Heart right ventricle (tissue), 16 donors: ENCODE measurements around the gene SALL2. TPM values are rescaled to one million over a fixed set of nuclear protein-coding genes. Genes with fewer than 3 reads are reported as not detected.

Experiments
- ATAC-seq, 8 donors: fragments of 200-7000 bp; cut with Tn5 transposase; one replicate each; pipeline ENCODE4 v1.9.1; 2020; ENCODE audit warnings: mild to moderate bottlenecking in 8 of 8, moderate library complexity in 8 of 8, moderate number of reproducible peaks in 1 of 8
- DNase-seq, 2 donors: peaks; one replicate each; pipeline ENCODE4 v3.0.0-alpha.2; 2020
- H3K27ac ChIP-seq, 10 donors: fragments of 200-600 bp; sonication (generic) in 2 of 10; one replicate each; pipeline versions ENCODE4 v1.5.0 to v1.8.0; 2020 to 2022; ENCODE audit warnings: mild to moderate bottlenecking in 3 of 10
- H3K27me3 ChIP-seq, 7 donors: fragments of 200-600 bp; one replicate each; pipeline ENCODE4 v1.8.0; 2021 to 2022; ENCODE audit warnings: mild to moderate bottlenecking in 2 of 7
- H3K36me3 ChIP-seq, 9 donors: fragments of 200-600 bp; sonication (generic) in 1 of 9; one replicate each; pipeline versions ENCODE4 v1.5.0 to v1.8.0; 2020 to 2022; ENCODE audit warnings: mild to moderate bottlenecking in 2 of 9
- H3K4me1 ChIP-seq, 9 donors: fragments of 200-600 bp; sonication (generic) in 1 of 9; one replicate each; pipeline versions ENCODE4 v1.5.0 to v1.8.0; 2020 to 2022; ENCODE audit warnings: mild to moderate bottlenecking in 4 of 9
- H3K4me3 ChIP-seq, 10 donors: fragments of 200-600 bp; sonication (generic) in 2 of 10; one replicate each; pipeline versions ENCODE4 v1.5.0 to v1.8.0; 2020 to 2022; ENCODE audit warnings: mild to moderate bottlenecking in 7 of 10, moderate library complexity in 2 of 10
- H3K9me3 ChIP-seq, 11 donors: fragments of 200-600 bp in 10 of 11; sonication (generic) in 2 of 11; one replicate each; pipeline versions ENCODE4 v1.5.0 to v1.8.0; 2013 to 2022; ENCODE audit warnings: mild to moderate bottlenecking in 2 of 11, control low read depth in 1 of 11, moderate library complexity in 1 of 11
- WGBS, 2 donors: extraction: QIAGEN DNeasy Blood & Tissue Kit; methylation state at CpG; one replicate each; pipeline ENCODE4 v1.1.7; 2013; ENCODE audit warnings: inconsistent platforms in 1 of 2; 5-methylcytosine and 5-hydroxymethylcytosine counted together
- intact Hi-C, 10 donors: fragments of 100-400 bp; cut with DNase I; formaldehyde crosslinking; loops; one replicate each; pipeline versions ENCODE4 v1.11.1 to v1.14.2; 2022
- polyA plus RNA-seq, 2 donors: library from polyadenylated mRNA; stranded (reverse); fragments of 200-250 nt; gene quantifications; one replicate each; pipeline ENCODE4 v1.2.3, GENCODE V29; 2013
- total RNA-seq, 10 donors: library from RNA; stranded (reverse); fragmentation: NEBNext Ultra II Directional in 3 of 10; extraction: Animal tissue kit (Norgen Biotek cat#: 25700) in 3 of 10; gene quantifications; one replicate each; pipeline versions ENCODE4 v1.2.1 to v1.2.4, GENCODE V29; 2021 to 2023
- TF ChIP-seq, protein P1 (sequence below), 9 donors: fragments of 200-600 bp; sonication (generic) in 2 of 9; IDR thresholded peaks; one replicate each; pipeline versions ENCODE4 v1.5.0 to v1.8.0; 2021 to 2022; ENCODE audit warnings: antibody characterized with exemption in 9 of 9, mild to moderate bottlenecking in 5 of 9, moderate library complexity in 1 of 9
- donor health status: Arrhythmogenic right ventricular cardiomyopathy.
- donor health status: ischemic (EF 13 %, LVEDD 7.1; RV severe dilation, severe dysfunction).
- donor health status: healthy with polysubstance abuse.
- donor health status: DM: no; HTN: yes; CAD: no.
- donor health status: DM: no; HTN: no; CAD: no.
- donor health status: ischemic (EF 25% LVEDD 6.9; RV normal size, moderate dysfunction).
- donor health status: ischemic (EF 25% LVEDD 5.7; RV mildly dilated, moderate dysfunction).
- donor health status: healthy.
- donor health status: DM: yes; HTN: yes; CAD: no.
- donor health status: Ischemic cardiomyopathy.
- donor health status: ischemic (EF 35%, LVEDD 5.7; RV mildly dilated, moderate dysfunction).
- donor health status: nonischemic (EF 11% LVEDD 7.7; RV severe dilation, severe dysfunction).
- donor health status: DM: yes; HTN: yes; CAD: no.
- donor health status: PGD.
- donor health status: ischemic (EF 29% LVEDD 5.4; RV normal size, mild dysfunction).
- donor health status: nonischemic (EF 23%, LVEDD 6.1; RV moderate dilation, normal function).

SALL2 gene
- total and polyA plus RNA-seq, 12 donors, result 1.1 to 6.6 (median 3.8) TPM

GRCh38 chr14:21533294-21533693 lies 7.1 kb upstream of the SALL2 start:
- intact Hi-C loops, result no loop called here
- Histone ChIP-seq H3K27me3 (peaks cover 0 to 64% (median 56%) of the 10 kb centered on the region in 7 donors), H3K27ac (no peak overlapping the region), H3K9me3 (no peaks in the 10 kb centered on the region), H3K4me3 (no peak overlapping the region), H3K4me1 (peaks cover 0 to 14% (median 6%) of the 10 kb centered on the region in 9 donors), H3K36me3 (no peaks in the 10 kb centered on the region)
- no peak for DNase-seq
- no peak for ATAC-seq
- TF ChIP-seq, protein P1, sequence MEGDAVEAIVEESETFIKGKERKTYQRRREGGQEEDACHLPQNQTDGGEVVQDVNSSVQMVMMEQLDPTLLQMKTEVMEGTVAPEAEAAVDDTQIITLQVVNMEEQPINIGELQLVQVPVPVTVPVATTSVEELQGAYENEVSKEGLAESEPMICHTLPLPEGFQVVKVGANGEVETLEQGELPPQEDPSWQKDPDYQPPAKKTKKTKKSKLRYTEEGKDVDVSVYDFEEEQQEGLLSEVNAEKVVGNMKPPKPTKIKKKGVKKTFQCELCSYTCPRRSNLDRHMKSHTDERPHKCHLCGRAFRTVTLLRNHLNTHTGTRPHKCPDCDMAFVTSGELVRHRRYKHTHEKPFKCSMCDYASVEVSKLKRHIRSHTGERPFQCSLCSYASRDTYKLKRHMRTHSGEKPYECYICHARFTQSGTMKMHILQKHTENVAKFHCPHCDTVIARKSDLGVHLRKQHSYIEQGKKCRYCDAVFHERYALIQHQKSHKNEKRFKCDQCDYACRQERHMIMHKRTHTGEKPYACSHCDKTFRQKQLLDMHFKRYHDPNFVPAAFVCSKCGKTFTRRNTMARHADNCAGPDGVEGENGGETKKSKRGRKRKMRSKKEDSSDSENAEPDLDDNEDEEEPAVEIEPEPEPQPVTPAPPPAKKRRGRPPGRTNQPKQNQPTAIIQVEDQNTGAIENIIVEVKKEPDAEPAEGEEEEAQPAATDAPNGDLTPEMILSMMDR (IDR thresholded peaks at IDR 0.05), result no peak

DNA sequence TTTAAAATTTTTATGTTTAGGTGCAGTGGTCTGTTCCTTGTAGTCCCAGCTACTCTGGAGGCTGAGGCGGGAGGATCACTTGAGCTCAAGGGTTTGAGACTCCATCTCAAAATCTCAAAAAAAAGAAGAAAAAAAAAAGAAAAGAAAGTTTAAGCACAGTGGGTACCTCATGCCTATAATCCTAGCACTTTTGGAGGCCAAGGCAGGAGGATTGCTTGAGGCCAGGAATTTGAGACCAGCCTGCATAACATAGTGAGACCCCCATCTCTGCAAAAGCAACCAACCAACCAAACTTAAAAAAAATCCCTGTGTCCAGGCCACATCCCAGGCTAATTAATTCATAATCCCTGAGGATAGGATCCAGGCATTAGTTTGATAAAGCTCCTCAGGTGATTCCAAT lies 3.4 kb upstream of the SALL2 start:
- intact Hi-C loops, result no loop called here
- H3K4me1 ChIP-seq, result peaks cover 0 to 16% (median 6%) of the 10 kb centered on the region in 9 donors
- ATAC-seq (no peak), DNase-seq (no peak)
- H3K27ac ChIP-seq, result no peak overlapping the region
- 87 to 97% methylated on average over 1 of the region's 1 CpG for WGBS, 2 donors
- H3K36me3 ChIP-seq, result no peaks in the 10 kb centered on the region
- H3K4me3 ChIP-seq, result no peak overlapping the region
- no peaks in the 10 kb centered on the region for H3K9me3 ChIP-seq
- TF ChIP-seq, protein P1 (IDR thresholded peaks at IDR 0.05), result no peak
- H3K27me3 ChIP-seq, result peaks cover 0 to 34% (median 21%) of the 10 kb centered on the region in 7 donors

- ATAC-seq (no peak), DNase-seq (no peak)
- Histone ChIP-seq H3K4me1 (peaks cover 0 to 16% (median 6%) of the 10 kb centered on the region in 9 donors), H3K27ac (no peak overlapping the region), H3K4me3 (no peak overlapping the region), H3K36me3 (no peaks in the 10 kb centered on the region), H3K9me3 (no peaks in the 10 kb centered on the region), H3K27me3 (peaks cover 0 to 25% (median 13%) of the 10 kb centered on the region in 7 donors)
- WGBS, 2 donors, result 68 to 70% methylated on average over 4 of the region's 4 CpGs
- intact Hi-C loops, result no loop called here
- TF ChIP-seq, protein P1 (IDR thresholded peaks at IDR 0.05), result no peak
These were observed 2.5 kb upstream of the SALL2 start for GRCh38 chr14:21528381-21529348.

DNA sequence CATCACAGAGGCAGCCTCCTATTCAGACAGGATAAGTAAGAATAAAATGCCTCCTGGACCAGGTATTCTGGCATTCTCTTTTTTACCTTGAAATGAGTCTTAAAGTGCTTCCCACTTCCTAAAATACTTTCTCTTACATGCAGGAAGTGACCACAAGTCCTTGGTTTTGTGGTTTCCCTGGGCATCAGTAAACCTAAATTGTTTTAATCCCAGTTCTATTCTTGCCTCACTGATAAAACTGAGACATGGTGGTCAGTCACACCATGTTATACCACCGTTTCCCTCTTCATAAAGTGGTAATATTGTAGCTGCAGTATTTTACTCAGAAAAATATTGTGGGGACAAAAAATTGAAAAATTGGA lies 1.2 kb upstream of the SALL2 start:
- WGBS, 2 donors, result 34 to 52% methylated on average over 1 of the region's 1 CpG
- Histone ChIP-seq H3K4me3 (peak overlapping the region in 4 of 10 donors; percentile 64 to 77 (median 68)), H3K27me3 (peaks cover 0 to 12% (median 2%) of the 10 kb centered on the region in 7 donors), H3K27ac (no peak overlapping the region), H3K4me1 (peaks cover 0 to 16% (median 6%) of the 10 kb centered on the region in 9 donors), H3K9me3 (no peaks in the 10 kb centered on the region), H3K36me3 (no peaks in the 10 kb centered on the region)
- intact Hi-C loops, result no loop called here
- TF ChIP-seq, protein P1 (IDR thresholded peaks at IDR 0.05), result no peak
- no peak for ATAC-seq
- no peak for DNase-seq
